Lower leg skin (tissue), 4 donors: ENCODE data around the gene FSD1. TPM values are rescaled to one million over a fixed set of nuclear protein-coding genes. Genes with fewer than 3 reads are reported as not detected.
A peak's percentile ranks its signal among the peaks of the same experiment; 100 is the strongest.
"Not testable (repeated sequence)": the region's sequence is repeated elsewhere in the genome, so short reads cannot be mapped to it uniquely, and the experiment has no call there.

Experiments used
- DNase-seq, 2 donors: peaks; one replicate each; pipeline ENCODE4 v3.0.0-alpha.2; 2019; ENCODE audit warnings: low spot score in 2 of 2
- H3K4me3 ChIP-seq: fragments of 200-600 bp; sonication (generic); 2 replicates; pipeline ENCODE4 v1.5.1; 2017; ENCODE audit warnings: mild to moderate bottlenecking, low read depth; ENCODE audit not compliant: poor library complexity, severe bottlenecking
- POLR2A ChIP-seq, 2 donors: fragments of 450-650 bp; IDR thresholded peaks; one replicate each; pipeline ENCODE4 v1.6.1; 2016 to 2017; ENCODE audit warnings: antibody characterized with exemption in 2 of 2, mild to moderate bottlenecking in 1 of 2, moderate library complexity in 1 of 2
- WGBS, 2 donors: methylation state at CpG; one replicate each; pipeline ENCODE4 v1.1.5; 2018; 5-methylcytosine and 5-hydroxymethylcytosine counted together
- intact Hi-C: fragments of 100-400 bp; cut with DNase I; formaldehyde crosslinking; loops from one replicate; pipeline ENCODE4 v1.15.0; 2023; ENCODE audit warnings: low total_unique reads
- total RNA-seq, 4 donors: library from RNA; depleted of rRNA; stranded (reverse); fragments of >200 nt; gene quantifications; one replicate each; pipeline ENCODE4 v1.1.0, GENCODE V29; 2016
- TF ChIP-seq, protein P1 (sequence below), 3 donors: fragments of 450-650 bp; IDR thresholded peaks; one replicate each; pipeline ENCODE4 v1.5.1; 2016; ENCODE audit warnings: antibody characterized with exemption in 3 of 3, mild to moderate bottlenecking in 3 of 3, moderate library complexity in 2 of 3

Gene FSD1
- total RNA-seq, 4 donors from 2014 or later = 0.16 to 0.64 TPM; not detected in 2

GRCh38 chr19:4326837-4327251 lies 22.4 kb downstream of the FSD1 start:
- TF ChIP-seq, protein P1, sequence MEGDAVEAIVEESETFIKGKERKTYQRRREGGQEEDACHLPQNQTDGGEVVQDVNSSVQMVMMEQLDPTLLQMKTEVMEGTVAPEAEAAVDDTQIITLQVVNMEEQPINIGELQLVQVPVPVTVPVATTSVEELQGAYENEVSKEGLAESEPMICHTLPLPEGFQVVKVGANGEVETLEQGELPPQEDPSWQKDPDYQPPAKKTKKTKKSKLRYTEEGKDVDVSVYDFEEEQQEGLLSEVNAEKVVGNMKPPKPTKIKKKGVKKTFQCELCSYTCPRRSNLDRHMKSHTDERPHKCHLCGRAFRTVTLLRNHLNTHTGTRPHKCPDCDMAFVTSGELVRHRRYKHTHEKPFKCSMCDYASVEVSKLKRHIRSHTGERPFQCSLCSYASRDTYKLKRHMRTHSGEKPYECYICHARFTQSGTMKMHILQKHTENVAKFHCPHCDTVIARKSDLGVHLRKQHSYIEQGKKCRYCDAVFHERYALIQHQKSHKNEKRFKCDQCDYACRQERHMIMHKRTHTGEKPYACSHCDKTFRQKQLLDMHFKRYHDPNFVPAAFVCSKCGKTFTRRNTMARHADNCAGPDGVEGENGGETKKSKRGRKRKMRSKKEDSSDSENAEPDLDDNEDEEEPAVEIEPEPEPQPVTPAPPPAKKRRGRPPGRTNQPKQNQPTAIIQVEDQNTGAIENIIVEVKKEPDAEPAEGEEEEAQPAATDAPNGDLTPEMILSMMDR (IDR thresholded peaks at IDR 0.05) = no peak
- intact Hi-C loops = no loop called here
- H3K4me3 ChIP-seq = no peak overlapping the region
- WGBS, 2 donors = 44 to 46% methylated on average over 26 to 33 of the region's 33 CpGs
- DNase-seq = no peak

DNA sequence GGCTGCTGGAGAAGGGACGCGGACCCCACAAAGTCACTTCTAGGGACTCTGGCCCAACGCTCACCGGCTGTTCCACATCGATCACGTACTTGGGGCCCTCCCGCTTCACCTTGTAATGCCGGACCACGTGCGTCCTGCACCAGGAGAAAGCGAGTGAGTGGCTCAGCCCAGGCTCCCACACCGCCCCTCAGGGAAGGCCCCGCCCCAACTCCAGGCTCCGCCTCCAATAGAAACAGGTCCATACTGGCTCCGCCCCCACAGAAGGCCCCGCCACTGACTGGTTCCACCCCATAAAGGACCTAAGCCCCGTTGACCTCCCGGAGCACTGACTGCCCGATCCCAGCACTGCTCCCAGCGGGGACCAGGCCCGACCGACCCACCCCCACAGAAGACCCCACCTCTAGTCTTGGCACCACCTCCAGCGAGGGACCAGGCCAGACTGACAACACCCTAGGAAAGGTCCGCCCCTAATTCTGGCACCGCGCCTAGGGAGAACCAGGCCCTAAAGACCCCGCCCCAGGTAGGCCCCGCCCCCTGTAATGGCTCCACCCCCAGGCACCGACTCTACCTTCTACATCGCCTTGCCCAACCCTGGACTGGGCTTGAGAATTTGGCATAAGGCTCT lies 23.0 kb downstream of the FSD1 start:
- peak in 1 of 2 donors; percentile 95 for DNase-seq
- TF ChIP-seq, protein P1 (IDR thresholded peaks at IDR 0.05) = no peak
- no peak for TF ChIP-seq POLR2A (IDR thresholded peaks at IDR 0.05)
- intact Hi-C loops = no loop called here
- no peak overlapping the region for H3K4me3 ChIP-seq
- 32 to 39% methylated on average over 27 to 30 of the region's 30 CpGs for WGBS, 2 donors

DNA sequence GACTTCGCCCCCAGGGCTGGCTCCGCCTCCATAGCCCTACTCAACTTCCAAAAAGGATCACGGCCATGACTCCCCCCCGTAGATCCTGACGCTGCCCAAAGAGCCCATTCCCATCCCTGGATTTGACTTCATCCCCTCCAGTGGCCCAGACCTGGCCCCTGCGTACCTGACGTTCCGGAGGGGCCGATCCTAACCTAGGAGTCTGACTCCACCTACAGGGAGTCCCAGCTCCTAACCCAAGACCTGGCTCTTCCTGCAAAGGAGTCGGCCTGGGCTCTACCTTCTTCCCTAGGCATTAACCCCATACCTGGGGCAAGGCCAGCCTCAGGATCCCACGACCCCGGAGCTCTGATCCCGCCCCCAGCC lies 23.5 kb downstream of the FSD1 start:
- 13 to 31% methylated on average over 12 of the region's 13 CpGs for WGBS, 2 donors
- no peak overlapping the region for H3K4me3 ChIP-seq
- intact Hi-C loops = no loop called here
- TF ChIP-seq POLR2A (IDR thresholded peaks at IDR 0.05) = no peak
- TF ChIP-seq, protein P1 (IDR thresholded peaks at IDR 0.05) = no peak
- DNase-seq = no peak

DNA sequence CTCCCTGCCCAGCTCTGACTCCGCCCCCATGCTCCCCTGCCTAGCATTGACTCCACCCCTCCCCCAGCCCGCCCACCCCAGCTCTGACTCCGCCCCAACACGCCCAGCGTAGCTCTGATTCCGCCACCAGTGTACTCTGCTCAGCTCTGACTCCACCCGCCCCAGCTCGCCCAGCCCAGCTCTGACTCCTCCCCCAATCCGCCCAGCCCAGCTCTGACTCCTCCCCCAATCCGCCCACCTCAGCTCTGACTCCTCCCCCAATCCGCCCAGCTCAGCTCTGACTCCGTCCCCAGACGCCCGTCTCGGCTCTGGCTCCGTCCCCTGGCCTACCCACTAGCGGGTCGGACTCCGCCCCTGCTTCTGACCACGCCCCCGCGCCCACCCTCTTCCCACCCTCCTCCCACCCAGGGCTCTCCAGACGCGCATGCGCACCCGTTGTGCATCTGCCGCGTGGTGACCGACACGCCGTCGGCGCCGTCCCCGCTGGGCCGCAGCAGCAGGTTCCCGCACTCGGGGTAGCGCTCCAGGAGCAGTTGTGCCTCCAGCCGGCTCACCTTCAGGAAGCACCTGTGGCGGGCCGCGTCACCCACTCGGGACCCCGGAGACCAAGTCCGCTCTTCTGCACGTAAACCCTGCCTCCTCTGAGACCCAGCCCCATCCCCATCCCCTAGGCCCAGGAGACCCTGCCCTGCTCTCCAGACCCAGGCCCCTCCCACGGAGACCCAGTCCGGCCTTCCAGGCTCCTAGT lies 24.0 kb downstream of the FSD1 start:
- WGBS, 2 donors = 23 to 30% methylated on average over 34 to 45 of the region's 49 CpGs
- TF ChIP-seq, protein P1 (IDR thresholded peaks at IDR 0.05) = no peak
- TF ChIP-seq POLR2A (IDR thresholded peaks at IDR 0.05) = no peak
- H3K4me3 ChIP-seq = no peak overlapping the region
- DNase-seq = peak; percentile 52 to 98
- intact Hi-C loops = no loop called here

DNA sequence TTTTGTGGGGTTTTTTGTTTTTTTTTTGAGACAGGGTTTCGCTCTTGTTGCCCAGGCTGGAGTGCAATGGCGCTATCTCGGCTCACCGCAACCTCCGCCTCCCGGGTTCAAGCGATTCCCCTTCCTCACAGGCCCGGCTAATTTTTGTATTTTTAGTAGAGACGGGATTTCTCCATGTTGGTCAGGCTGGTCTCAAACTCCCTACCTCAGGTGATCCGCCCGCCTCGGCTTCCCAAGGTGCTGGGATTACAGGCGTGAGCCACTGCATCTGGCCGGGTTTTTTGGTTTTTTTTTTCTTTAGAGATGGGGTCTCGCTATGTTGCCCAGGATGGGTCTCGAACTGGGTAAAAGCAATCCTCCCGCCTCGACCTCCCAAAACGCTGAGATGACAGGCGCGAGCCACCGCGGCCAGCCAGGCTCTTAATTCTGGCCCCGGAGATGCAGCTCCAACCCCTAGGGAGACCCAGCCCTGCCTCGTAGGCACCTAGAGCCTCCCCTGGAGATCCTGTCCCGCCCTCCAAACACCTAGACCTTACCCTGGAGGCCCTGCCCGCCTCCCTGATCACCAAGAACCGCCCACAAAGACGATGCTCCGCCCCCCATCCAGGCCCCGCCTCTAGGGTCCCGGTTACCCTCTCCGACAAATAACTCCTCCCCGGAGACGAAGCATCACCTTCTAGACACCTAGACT lies 24.7 kb downstream of the FSD1 start:
- DNase-seq, H3K4me3 ChIP-seq, intact Hi-C loops: not testable (repeated sequence)
- WGBS, 2 donors = 58 to 79% methylated on average over 35 of the region's 35 CpGs

DNA sequence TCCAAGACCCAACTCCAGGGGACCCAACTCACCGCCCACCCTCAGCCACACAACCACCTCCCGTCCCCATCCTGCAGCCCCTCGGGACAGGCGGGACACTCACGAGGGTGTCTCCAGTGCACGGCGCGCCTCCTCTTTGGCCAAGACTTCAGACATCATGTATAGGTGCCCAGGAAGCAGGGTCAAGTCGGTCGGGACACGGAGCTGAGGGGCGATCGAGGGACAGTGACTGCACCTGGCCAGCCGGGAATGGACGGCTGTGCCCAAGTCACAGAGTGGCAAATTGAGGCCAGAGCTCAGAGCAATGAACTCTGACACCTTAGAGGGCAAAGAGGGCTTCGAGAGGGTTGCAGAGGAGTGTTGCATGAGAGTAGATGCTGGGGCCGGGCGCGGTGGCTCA lies 25.5 kb downstream of the FSD1 start:
- TF ChIP-seq, protein P1 (IDR thresholded peaks at IDR 0.05) = no peak
- TF ChIP-seq POLR2A (IDR thresholded peaks at IDR 0.05) = no peak
- H3K4me3 ChIP-seq = no peak overlapping the region
- intact Hi-C loops = no loop called here
- no peak for DNase-seq
- 96 to 97% methylated on average over 19 of the region's 19 CpGs for WGBS, 2 donors
